Measurements from ENCODE around the gene RXRB. TPM values are rescaled to one million over a fixed set of nuclear protein-coding genes. Genes with fewer than 3 reads are reported as not detected.

Gene RXRB
- total RNA-seq (2016; rRNA removed; fragmentation: Illumina TruSeq; extraction: Trizol) = 21.2 and 26.7 TPM in 2 replicates
- 7.7 and 9.8 TPM in 2 replicates for total RNA-seq (2016; cell fraction: cytosol; rRNA removed; fragmentation: Illumina TruSeq; extraction: Trizol; ENCODE audit: low read depth)
- total RNA-seq (2016; cell fraction: insoluble cytoplasmic fraction; rRNA removed; fragmentation: Illumina TruSeq; extraction: Trizol) = 20.4 and 25.8 TPM in 2 replicates
- total RNA-seq (2016; cell fraction: membrane; rRNA removed; fragmentation: Illumina TruSeq; extraction: Trizol) = 11.0 and 11.2 TPM in 2 replicates
- 24.9 and 30.1 TPM in 2 replicates for total RNA-seq (2016; cell fraction: nucleus; rRNA removed; fragmentation: Illumina TruSeq; extraction: Trizol)
- 55.7 and 62.8 TPM in 2 replicates for polyA plus RNA-seq (2011; rRNA removed)
- 21.7 and 25.1 TPM in 2 replicates for polyA plus RNA-seq (2011; cell fraction: cytosol; rRNA removed)
- 251 and 306 TPM in 2 replicates for polyA plus RNA-seq (2011; cell fraction: nucleus; rRNA removed)
- 33.2 and 34.8 TPM in 2 replicates for polyA plus RNA-seq (2012)
- 3.4 and 3.5 TPM in 2 replicates for polyA plus RNA-seq (2016; cell fraction: cytosol; fragmentation: Illumina TruSeq; extraction: Trizol; ENCODE audit: low read depth)
- polyA plus RNA-seq (2016; cell fraction: insoluble cytoplasmic fraction; fragmentation: Illumina TruSeq; extraction: Trizol; ENCODE audit: low read depth) = 18.6 and 21.0 TPM in 2 replicates
- 8.2 and 8.4 TPM in 2 replicates for polyA plus RNA-seq (2016; cell fraction: membrane; fragmentation: Illumina TruSeq; extraction: Trizol; ENCODE audit: low read depth)
- polyA plus RNA-seq (2016; cell fraction: nucleus; fragmentation: Illumina TruSeq; extraction: Trizol; ENCODE audit: insufficient read depth, low read depth) = 78.6 and 88.5 TPM in 2 replicates
- polyA minus RNA-seq (2011; rRNA and poly(A)+ RNA removed; ENCODE audit: low replicate concordance) = 62.6 and 66.8 TPM in 2 replicates
- 16.9 and 17.9 TPM in 2 replicates for polyA minus RNA-seq (2011; cell fraction: cytosol; rRNA and poly(A)+ RNA removed)
- polyA minus RNA-seq (2011; cell fraction: nucleus; rRNA and poly(A)+ RNA removed) = 41.4 and 51.2 TPM in 2 replicates
- Bru-seq, nascent RNA = percentile 83 among the genes with signal in this experiment
- percentile 90 among the genes with signal in this experiment for BruChase-seq, experiment 1, labeled RNA remaining after a 6-hour chase
- percentile 91 among the genes with signal in this experiment for BruChase-seq, experiment 2, labeled RNA remaining after a 2-hour chase
- long read RNA-seq, experiment 1, partial matches to known transcripts = 3 of 14 reads
- long read RNA-seq, experiment 1, other reads (novel, unspliced or antisense) = 7 of 14 reads
- long read RNA-seq, experiment 2, transcript RXRB-204 (9 exons, 1,977 nt) = major isoform, 5 of 119 reads
- long read RNA-seq, experiment 2, transcript RXRB-202 (10 exons, 2,846 nt) = major isoform, 5 of 119 reads
- long read RNA-seq, experiment 2, transcript RXRB-201 (10 exons, 2,908 nt) = major isoform, 5 of 119 reads
- long read RNA-seq, experiment 2, partial matches to known transcripts = 67 of 119 reads
- long read RNA-seq, experiment 2, other reads (novel, unspliced or antisense) = 37 of 119 reads

- ChIA-PET CTCF (ENCODE audit: low intra/inter-chr PET ratio, low total read pairs) (interaction anchor here (1.4 kb wide), 1 partner anchor 48 kb away, joined by 4 read pairs; no protein-coding TSS in a partner anchor), POLR2A (interaction anchor here (0.7 to 4.1 kb wide), 20 partner anchors 9 to 1005 kb away, joined by 3 to 69 read pairs (median 6); partner anchors contain the start of genes B3GALT4, BRD2, PFDN6 and RGL2)
- FAIRE-seq (peak; percentile 84), ATAC-seq (peak; percentile 48), DNase-seq (ENCODE audit: low spot score) (peak; percentile 100)
- Histone ChIP-seq H3K9me3 (ENCODE audit: low read length) (no peaks in the 10 kb centered on the region), H4K20me1 (ENCODE audit: insufficient read depth, low read length) (peaks cover 29% of the 10 kb centered on the region), H3K36me3 (replicated peaks in 1 of 2; ENCODE audit: control insufficient read depth in 1 of 2, insufficient read depth in 2 of 2, low read length in 2 of 2) (peaks cover 18 to 42% of the 10 kb centered on the region in 2 experiments), H3K4me1 (ENCODE audit: insufficient read depth, low read length) (peaks cover 66% of the 10 kb centered on the region), H3K9ac (ENCODE audit: insufficient read depth, low read depth, low read length) (peak within 1 kb of the TSS; percentile 99), H3K4me2 (ENCODE audit: low read depth, low read length) (peak within 1 kb of the TSS; percentile 99), H3K27ac (ENCODE audit: extremely low read length, insufficient read depth, low read length) (peak within 1 kb of the TSS; percentile 99), H2AFZ (ENCODE audit: low read length) (no peak within 1 kb of the TSS), H3K4me3 (replicated peaks in 1 of 3; ENCODE audit: insufficient read depth in 1 of 3, low read depth in 2 of 3, low read length in 3 of 3) (peak within 1 kb of the TSS; percentile 87 to 93 (median 93)), H3K79me2 (ENCODE audit: insufficient read depth, low read length) (peaks cover 44% of the 10 kb centered on the region), H3K27me3 (ENCODE audit: control insufficient read depth in 1 of 2, insufficient read depth in 2 of 2, low read length in 2 of 2) (peaks cover 0 to 4% of the 10 kb centered on the region in 2 experiments; a peak in 1 of 5 replicates)
- no TSS peak for BruUV-seq (replicated peaks)
- intact Hi-C loops (cut with micrococcal nuclease; ENCODE audit: unreplicated experiment) = loop anchor here (1.0 to 2.0 kb wide), 3 partner anchors 48 to 99 kb away; partner anchors contain the start of gene VPS52
- WGBS (ENCODE audit: low lambda C conversion rate) = under 1% methylated on average over 29 of the region's 68 CpGs
- in situ Hi-C loops (cut with HindIII; ENCODE audit: extremely low pct_ligation_motif_present, low pct_unique_long_range_greater_than_20kb) = loop anchor here (5.0 to 10.0 kb wide), 3 partner anchors 47 to 214 kb away; partner anchors contain the start of genes CUTA, PHF1 and RGL2
- TF ChIP-seq ZNF740 (CRISPR knock-in tag; IDR thresholded peaks at IDR 0.05) = peak; percentile 100
- TF ChIP-seq ZNF337 (CRISPR knock-in tag; IDR thresholded peaks at IDR 0.05; ENCODE audit: borderline replicate concordance, low read depth) = peak; percentile 87; the same call in 1 of the 2 replicates
- TF ChIP-seq ZNF225 (CRISPR knock-in tag; IDR thresholded peaks at IDR 0.05) = peak; percentile 81; the same call in 1 of the 2 replicates
- TF ChIP-seq HHEX (CRISPR knock-in tag; IDR thresholded peaks at IDR 0.05) = 0 out of 2 replicates have a peak, but pooled peaks have one; percentile 25
- TF ChIP-seq EHMT2 (IDR thresholded peaks at IDR 0.05; ENCODE audit: borderline replicate concordance, low read depth, low read length) = 0 out of 2 replicates have a peak, but pooled peaks have one; percentile 63
- peak; percentile 62; the same call in 1 of the 2 replicates for TF ChIP-seq ZBTB10 (CRISPR knock-in tag; IDR thresholded peaks at IDR 0.05; ENCODE audit: borderline replicate concordance)
- peak; percentile 33; the same call in 1 of the 2 replicates for TF ChIP-seq ZNF512 (CRISPR knock-in tag; IDR thresholded peaks at IDR 0.05)
Measured at GRCh38 chr6:33200219-33201146, at the start of gene RXRB, which contains the start of gene SLC39A7. Gene RXRB (minus strand): TSS chr6:33200665. CDS start chr6:33200476, 189 bp downstream. Gene SLC39A7 (plus strand): TSS chr6:33200867. CDS start chr6:33201246, 379 bp downstream.
